IMR-90 (cell line): ENCODE measurements around the gene TBC1D10B. TPM values are rescaled to one million over a fixed set of nuclear protein-coding genes. Genes with fewer than 3 reads are reported as not detected.
"Not testable (repeated sequence)": the region's sequence is repeated elsewhere in the genome, so short reads cannot be mapped to it uniquely, and the experiment has no call there.

Experiments
- ATAC-seq: fragments of 200-7000 bp; cut with Tn5 transposase; 2 replicates; pipeline ENCODE4 v1.9.1; 2020; ENCODE audit warnings: low read depth, mild to moderate bottlenecking, moderate library complexity
- BruUV-seq: library from RNA; stranded (reverse); fragments of 400-500 nt; replicated peaks from 2 replicates; lab custom pipeline; 2021; lab: Mats Ljungman, UMichigan
- CTCF ChIA-PET: fragments of 300-600 bp; formaldehyde crosslinking; extraction: SDS; loops from one replicate; lab custom pipeline; 2021; ENCODE audit warnings: antibody characterized with exemption; lab: Yijun Ruan, JAX
- POLR2A ChIA-PET: fragments of 300-600 bp; sonication (Branson Sonifier 250); formaldehyde crosslinking; loops from one replicate; lab custom pipeline; 2022; ENCODE audit warnings: antibody characterized with exemption; ENCODE audit not compliant: unreplicated experiment; lab: Charles Lee
- DNase-seq: peaks from one replicate; pipeline ENCODE4 v3.0.0; 2013
- H2AFZ ChIP-seq: replicated peaks from 2 replicates; pipeline ENCODE3; 2013; ENCODE audit warnings: low read length, mild to moderate bottlenecking; ENCODE audit not compliant: poor library complexity
- H2AK5ac ChIP-seq: 2 replicates; pipeline ENCODE4 v1.6.1; 2013; ENCODE audit warnings: low read depth, low read length, inconsistent platforms
- H2AK9ac ChIP-seq: replicated peaks from 2 replicates; pipeline ENCODE3; 2013; ENCODE audit warnings: mild to moderate bottlenecking, low read depth, low read length, moderate library complexity; ENCODE audit not compliant: poor library complexity
- H2BK120ac ChIP-seq: 2 replicates; pipeline ENCODE4 v1.6.1; 2013; ENCODE audit warnings: low read depth, low read length, inconsistent platforms
- H2BK15ac ChIP-seq: 3 replicates; pipeline ENCODE4 v1.6.1; 2013; ENCODE audit warnings: low read depth, low read length, inconsistent platforms
- H2BK20ac ChIP-seq: 2 replicates; pipeline ENCODE4 v1.6.1; 2013; ENCODE audit warnings: low read depth, mild to moderate bottlenecking, inconsistent platforms, low read length, moderate library complexity
- H2BK5ac ChIP-seq: 2 replicates; pipeline ENCODE4 v1.6.1; 2013; ENCODE audit warnings: mild to moderate bottlenecking, low read depth, low read length, inconsistent platforms; ENCODE audit not compliant: poor library complexity, severe bottlenecking
- H3K14ac ChIP-seq: replicated peaks from 2 replicates; pipeline ENCODE4 v1.6.1; 2013; ENCODE audit warnings: low read depth, low read length, inconsistent platforms
- H3K18ac ChIP-seq: 2 replicates; pipeline ENCODE4 v1.6.1; 2013; ENCODE audit warnings: low read depth, low read length, control low read depth
- H3K23ac ChIP-seq: 2 replicates; pipeline ENCODE4 v1.6.1; 2013; ENCODE audit warnings: low read depth, low read length, inconsistent platforms
- H3K27ac ChIP-seq: 2 replicates; pipeline ENCODE4 v1.5.1; 2013; ENCODE audit warnings: mild to moderate bottlenecking, control low read depth, low read length; ENCODE audit not compliant: insufficient read depth
- H3K27me3 ChIP-seq: 2 replicates; pipeline ENCODE4 v1.6.1; 2013; ENCODE audit warnings: low read length; ENCODE audit not compliant: control insufficient read depth, insufficient read depth
- H3K36me3 ChIP-seq: 2 replicates; pipeline ENCODE4 v1.6.1; 2013; ENCODE audit warnings: low read length, mixed read lengths; ENCODE audit not compliant: control insufficient read depth, insufficient read depth
- H3K4ac ChIP-seq: 2 replicates; pipeline ENCODE4 v1.6.1; 2013; ENCODE audit warnings: low read depth, low read length, inconsistent platforms
- H3K4me1 ChIP-seq: 2 replicates; pipeline ENCODE4 v1.6.1; 2013; ENCODE audit warnings: low read length, mixed read lengths; ENCODE audit not compliant: control insufficient read depth, insufficient read depth
- H3K4me2 ChIP-seq: 2 replicates; pipeline ENCODE4 v1.6.1; 2013; ENCODE audit warnings: low read depth, mild to moderate bottlenecking, control low read depth, low read length, moderate library complexity
- H3K4me3 ChIP-seq: 2 replicates; pipeline ENCODE4 v1.5.1; 2013; ENCODE audit warnings: low read depth, mild to moderate bottlenecking, control low read depth, low read length, moderate library complexity; ENCODE audit not compliant: insufficient read depth
- H3K56ac ChIP-seq: 2 replicates; pipeline ENCODE4 v1.6.1; 2013; ENCODE audit warnings: low read length, inconsistent platforms; ENCODE audit not compliant: insufficient read depth; ENCODE audit errors: extremely low read depth
- H3K79me1 ChIP-seq, 2 experiments: 2 replicates each; pipeline ENCODE4 v1.6.1; 2013; ENCODE audit warnings: low read length in 2 of 2, inconsistent platforms in 1 of 2, low read depth in 1 of 2
- H3K9ac ChIP-seq: 2 replicates; pipeline ENCODE4 v1.6.1; 2013; ENCODE audit warnings: low read depth, low read length, control low read depth
- H3K9me1 ChIP-seq: 2 replicates; pipeline ENCODE4 v1.6.1; 2013; ENCODE audit warnings: low read length, inconsistent platforms; ENCODE audit not compliant: insufficient read depth
- H3K9me3 ChIP-seq: 2 replicates; pipeline ENCODE4 v1.6.1; 2013; ENCODE audit warnings: low read length; ENCODE audit not compliant: control insufficient read depth, insufficient read depth
- H4K20me1 ChIP-seq: 2 replicates; pipeline ENCODE4 v1.6.1; 2013; ENCODE audit warnings: low read length, inconsistent platforms; ENCODE audit not compliant: insufficient read depth
- H4K5ac ChIP-seq: 2 replicates; pipeline ENCODE4 v1.6.1; 2013; ENCODE audit warnings: mild to moderate bottlenecking, low read depth, low read length, control low read depth
- H4K8ac ChIP-seq, 2 experiments: 2 replicates each; pipeline ENCODE4 v1.6.1; 2013; ENCODE audit warnings: low read depth in 2 of 2, low read length in 2 of 2, control low read depth in 1 of 2, inconsistent platforms in 1 of 2
- H4K91ac ChIP-seq: 2 replicates; pipeline ENCODE4 v1.6.1; 2013; ENCODE audit warnings: low read depth, low read length, inconsistent platforms; ENCODE audit not compliant: insufficient read depth
- CEBPB ChIP-seq: IDR thresholded peaks from 2 replicates; pipeline ENCODE4 v1.6.1; 2012; ENCODE audit warnings: low read depth, low read length, improper control_type of control experiment
- CHD1 ChIP-seq: IDR thresholded peaks from 2 replicates; pipeline ENCODE4 v1.6.1; 2012; ENCODE audit warnings: low read depth, low read length, improper control_type of control experiment
- FOS ChIP-seq: fragments of 150-350 bp; IDR thresholded peaks from 2 replicates; pipeline ENCODE4 v1.6.1; 2016; ENCODE audit warnings: low read depth, low read length
- MAFK ChIP-seq: IDR thresholded peaks from 2 replicates; pipeline ENCODE4 v1.6.1; 2012; ENCODE audit warnings: low read depth, low read length, improper control_type of control experiment
- RAD21 ChIP-seq: IDR thresholded peaks from 2 replicates; pipeline ENCODE4 v1.6.1; 2012; ENCODE audit warnings: low read length, improper control_type of control experiment
- RCOR1 ChIP-seq: IDR thresholded peaks from 2 replicates; pipeline ENCODE4 v1.6.1; 2012; ENCODE audit warnings: mild to moderate bottlenecking, low read length, improper control_type of control experiment; ENCODE audit not compliant: insufficient replicate concordance
- USF2 ChIP-seq: fragments of 150-350 bp; IDR thresholded peaks from 2 replicates; pipeline ENCODE4 v1.6.1; 2017; ENCODE audit warnings: mild to moderate bottlenecking, antibody characterized with exemption, low read length, low read depth
- WGBS, 2 experiments: methylation state at CpG; one replicate each; pipeline versions ENCODE4 v1.1.5 to v1.1.7; 2013; ENCODE audit warnings: missing lambda C conversion rate in 2 of 2; ENCODE audit not compliant: insufficient read length in 1 of 2; ENCODE audit errors: extremely low coverage in 2 of 2; 5-methylcytosine and 5-hydroxymethylcytosine counted together
- dilution Hi-C: fragments of 300-500 bp; cut with HindIII; formaldehyde crosslinking; loops from one replicate; pipeline ENCODE4 v1.14.3; 2018; ENCODE audit warnings: low sequenced_read_pairs; ENCODE audit not compliant: unreplicated experiment
- in situ Hi-C: fragments of 300-500 bp; cut with MboI; formaldehyde crosslinking; loops from 3 replicates; pipeline ENCODE4 v1.14.3; 2019; ENCODE audit warnings: low sequenced_read_pairs, inconsistent platforms, mixed read lengths
- intact Hi-C: fragments of 100-400 bp; cut with micrococcal nuclease; formaldehyde crosslinking; loops from 2 replicates; pipeline ENCODE4 v1.10.0; 2022
- polyA plus RNA-seq, 3 experiments: library from polyadenylated mRNA; depleted of rRNA; stranded (reverse); fragments of >200 nt; gene quantifications; 2 replicates each; pipeline ENCODE4 v1.2.3, GENCODE V29; 2012; ENCODE audit warnings: low replicate concordance in 1 of 3
- total RNA-seq: library from RNA; depleted of rRNA; stranded (reverse); fragments of >200 nt; gene quantifications from 2 replicates; pipeline ENCODE4 v1.2.3, GENCODE V29; 2012

TBC1D10B gene
- total and polyA plus RNA-seq, 2 of the 4 experiments (the other 2 are of a cell fraction) = 8.4 to 24.9 TPM

DNA sequence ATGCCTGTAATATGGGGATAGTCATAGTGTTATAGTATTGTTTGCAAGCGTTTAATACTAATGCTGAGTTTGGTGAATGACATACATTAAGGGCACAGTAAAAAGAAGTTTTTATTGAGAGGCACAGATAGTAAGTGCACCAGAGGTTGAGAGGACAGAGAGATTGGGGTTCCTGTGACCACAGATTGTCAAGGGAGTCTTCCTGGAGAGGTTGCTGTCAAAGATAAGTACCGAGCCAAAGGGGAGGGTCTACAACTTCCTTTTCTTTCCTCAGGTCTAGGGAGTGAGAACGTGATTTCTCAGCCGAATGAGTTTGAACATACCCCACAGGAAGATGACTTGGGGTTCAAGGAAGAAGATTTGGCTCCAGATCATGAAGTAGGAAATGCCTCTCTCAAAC is 26.8 kb upstream of the TBC1D10B start:
- Histone ChIP-seq H2BK15ac (no peak overlapping the region), H4K8ac (no peak overlapping the region), H4K20me1 (no peaks in the 10 kb centered on the region), H3K56ac (no peak overlapping the region), H3K9me3 (no peaks in the 10 kb centered on the region), H2AK9ac (no peak overlapping the region), H3K4me1 (peaks cover 10% of the 10 kb centered on the region), H2AK5ac (no peak overlapping the region), H3K27me3 (no peaks in the 10 kb centered on the region), H3K4me3 (no peak overlapping the region), H3K14ac (no peak overlapping the region), H3K23ac (no peak overlapping the region), H2BK120ac (no peak overlapping the region), H3K9me1 (peaks cover 4% of the 10 kb centered on the region; the same call in 1 of the 2 replicates), H3K36me3 (peaks cover 12% of the 10 kb centered on the region; the same call in 1 of the 2 replicates), H3K4me2 (no peak overlapping the region), H3K9ac (no peak overlapping the region), H3K27ac (no peak overlapping the region), H3K18ac (no peak overlapping the region), H3K4ac (no peak overlapping the region), H3K79me1 (peaks cover 0 to 52% of the 10 kb centered on the region in 2 experiments), H2AFZ (no peak overlapping the region), H4K5ac (no peak overlapping the region), H4K91ac (no peak overlapping the region), H2BK20ac (no peak overlapping the region), H2BK5ac (no peak overlapping the region)
- dilution Hi-C loops (no loop called here), intact Hi-C loops (no loop called here), in situ Hi-C loops (no loop called here)
- CTCF ChIA-PET = no interaction called here
- no CpG with 5 or more reads among the region's 4 CpGs for WGBS, 2 experiments
- TF ChIP-seq MAFK (no peak), CHD1 (no peak), RCOR1 (no peak), USF2 (no peak), RAD21 (no peak), FOS (no peak), CEBPB (no peak)
- POLR2A ChIA-PET = no interaction called here
- ATAC-seq (no peak), DNase-seq (no peak)
- no TSS peak for BruUV-seq

DNA sequence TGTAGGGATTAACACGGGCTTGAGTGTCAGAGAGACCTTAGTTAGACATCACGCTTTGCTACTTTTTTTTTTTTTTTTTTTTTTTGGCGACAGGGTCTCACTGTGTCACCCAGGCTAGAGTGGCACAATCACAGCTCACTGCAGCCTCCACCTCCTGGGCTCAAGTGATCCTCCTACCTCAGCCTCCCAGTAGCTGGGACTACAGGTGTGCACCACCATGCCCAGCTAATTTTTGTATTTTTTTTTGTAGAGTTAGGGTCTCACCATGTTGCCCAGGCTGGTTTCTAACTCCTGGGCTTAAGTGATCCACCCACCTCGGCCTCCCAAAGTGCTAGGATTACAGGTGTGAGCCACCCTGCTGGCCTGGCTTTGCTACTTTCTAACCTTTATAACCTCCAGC is 26.3 kb upstream of the TBC1D10B start:
- H3K14ac ChIP-seq, POLR2A ChIA-PET, H3K4me3 ChIP-seq, H2BK5ac ChIP-seq, H2AFZ ChIP-seq, H4K8ac ChIP-seq, H4K5ac ChIP-seq, H3K4me1 ChIP-seq, H3K9me3 ChIP-seq, in situ Hi-C loops, H3K9ac ChIP-seq, H2BK120ac ChIP-seq, BruUV-seq, H3K4me2 ChIP-seq, H2BK20ac ChIP-seq, CTCF ChIA-PET, H3K23ac ChIP-seq, H4K91ac ChIP-seq, H3K27ac ChIP-seq, H3K9me1 ChIP-seq, intact Hi-C loops, H3K4ac ChIP-seq, ATAC-seq, H3K18ac ChIP-seq, H4K20me1 ChIP-seq, dilution Hi-C loops, H3K27me3 ChIP-seq, H3K56ac ChIP-seq, DNase-seq, H2AK9ac ChIP-seq, H2AK5ac ChIP-seq, H2BK15ac ChIP-seq: not testable (repeated sequence)
- no CpG with 5 or more reads among the region's 4 CpGs for WGBS, 2 experiments
- peaks cover 12% of the 10 kb centered on the region; the same call in 1 of the 2 replicates for H3K36me3 ChIP-seq
- peaks cover 0 to 52% of the 10 kb centered on the region in 2 experiments for H3K79me1 ChIP-seq
